ENCODE measurements around the gene GPHN.

The GPHN gene

GRCh38 chr14:66975251-66975650 is 467.3 kb downstream of the GPHN start:
- no peak for DNase-seq

- no peak for DNase-seq
These were observed 471.4 kb downstream of the GPHN start for GRCh38 chr14:66979101-66979974.

- no peak for DNase-seq
These were observed 474.3 kb downstream of the GPHN start for GRCh38 chr14:66982247-66982646.

- no peak for DNase-seq
These were observed 484.8 kb downstream of the GPHN start for GRCh38 chr14:66992776-66993175.

GRCh38 chr14:66993512-66993911 is 485.6 kb downstream of the GPHN start:
- DNase-seq = no peak

GRCh38 chr14:66998013-66998412 is 490.1 kb downstream of the GPHN start:
- DNase-seq = no peak

- no peak for DNase-seq
These were observed 492.0 kb downstream of the GPHN start for GRCh38 chr14:66999978-67000377.

GRCh38 chr14:67002994-67003753 is 495.2 kb downstream of the GPHN start:
- no peak for DNase-seq

GRCh38 chr14:67004521-67004920 is 496.6 kb downstream of the GPHN start:
- DNase-seq = no peak

- no peak for DNase-seq
These were observed 502.7 kb downstream of the GPHN start for GRCh38 chr14:67010602-67011001.

GRCh38 chr14:67016856-67017255 is 508.9 kb downstream of the GPHN start:
- no peak for DNase-seq

GRCh38 chr14:67018720-67019119 is 510.8 kb downstream of the GPHN start:
- no peak for DNase-seq

- DNase-seq = no peak
These were observed 511.8 kb downstream of the GPHN start for GRCh38 chr14:67019796-67020195.

- no peak for DNase-seq
These were observed 524.2 kb downstream of the GPHN start for GRCh38 chr14:67031920-67032774.

GRCh38 chr14:67045440-67045839 is 537.5 kb downstream of the GPHN start:
- DNase-seq = no peak

GRCh38 chr14:67050896-67051295 is 542.9 kb downstream of the GPHN start:
- no peak for DNase-seq

GRCh38 chr14:67056684-67057083 is 548.7 kb downstream of the GPHN start:
- no peak for DNase-seq

GRCh38 chr14:67059596-67059995 is 551.6 kb downstream of the GPHN start:
- no peak for DNase-seq

GRCh38 chr14:67060546-67060945 is 552.6 kb downstream of the GPHN start:
- DNase-seq = no peak

- peak; percentile 14 for DNase-seq
These were observed 559.3 kb downstream of the GPHN start for GRCh38 chr14:67067070-67067814.

GRCh38 chr14:67068251-67068650 is 560.3 kb downstream of the GPHN start:
- no peak for DNase-seq

- DNase-seq = no peak
These were observed 563.6 kb downstream of the GPHN start for GRCh38 chr14:67071506-67071905.

Data from NCI-H748 treated with DMSO at 0.1 percent for 48 hours (cell line).